Measurements from ENCODE around the gene DSG1.

DSG1 gene

DNA sequence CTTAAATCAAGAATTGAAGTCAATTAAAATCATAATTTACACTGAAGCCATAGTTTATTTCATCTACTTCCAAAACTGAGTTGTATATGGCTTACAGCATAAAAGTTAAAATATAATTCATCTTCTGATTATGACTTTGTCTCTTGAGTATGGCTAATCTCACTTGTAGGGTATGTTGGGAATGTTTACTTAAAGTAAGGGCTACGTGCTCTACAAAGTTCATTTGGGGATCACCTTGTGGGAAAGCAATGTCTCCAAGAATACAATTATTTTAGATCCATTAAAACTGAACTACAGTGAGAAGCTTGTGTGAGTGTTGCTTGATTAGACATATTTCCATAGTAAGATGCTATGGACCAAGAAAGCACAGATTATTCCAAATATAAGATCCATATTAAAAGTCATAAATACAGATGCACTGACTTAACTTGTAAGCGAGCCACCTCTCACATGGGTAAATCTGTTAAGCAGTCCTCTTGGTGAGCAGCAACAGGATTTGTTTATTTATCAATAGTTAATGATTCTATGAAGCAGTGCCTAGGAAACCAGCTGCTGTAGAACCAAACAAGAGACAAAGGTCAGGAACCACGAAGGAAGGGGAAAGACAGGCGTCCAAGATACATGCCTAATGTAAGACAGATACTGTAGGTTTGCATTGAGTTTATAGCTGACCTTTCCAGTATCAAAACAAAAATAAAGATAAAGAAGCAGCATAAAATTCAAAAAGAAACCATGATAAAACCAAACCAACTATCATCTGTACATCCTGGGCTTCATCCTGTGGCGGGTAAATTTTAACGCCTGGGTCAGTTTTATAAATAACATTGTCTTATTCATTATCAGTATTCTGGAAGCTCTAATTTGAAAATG is 83.4 kb downstream of the DSG1 start:
- H3K4me3 ChIP-seq (IDR thresholded peaks at IDR 0.05; ENCODE audit: insufficient read depth, low read depth, low read length) = no peak overlapping the region
- H3K4me2 ChIP-seq = no peak overlapping the region
- H4K20me1 ChIP-seq (ENCODE audit: insufficient read depth) = no peaks in the 10 kb centered on the region
- H2AFZ ChIP-seq (ENCODE audit: low read depth) = no peak overlapping the region
- H3K9ac ChIP-seq = no peak overlapping the region
- TF ChIP-seq, protein P1, sequence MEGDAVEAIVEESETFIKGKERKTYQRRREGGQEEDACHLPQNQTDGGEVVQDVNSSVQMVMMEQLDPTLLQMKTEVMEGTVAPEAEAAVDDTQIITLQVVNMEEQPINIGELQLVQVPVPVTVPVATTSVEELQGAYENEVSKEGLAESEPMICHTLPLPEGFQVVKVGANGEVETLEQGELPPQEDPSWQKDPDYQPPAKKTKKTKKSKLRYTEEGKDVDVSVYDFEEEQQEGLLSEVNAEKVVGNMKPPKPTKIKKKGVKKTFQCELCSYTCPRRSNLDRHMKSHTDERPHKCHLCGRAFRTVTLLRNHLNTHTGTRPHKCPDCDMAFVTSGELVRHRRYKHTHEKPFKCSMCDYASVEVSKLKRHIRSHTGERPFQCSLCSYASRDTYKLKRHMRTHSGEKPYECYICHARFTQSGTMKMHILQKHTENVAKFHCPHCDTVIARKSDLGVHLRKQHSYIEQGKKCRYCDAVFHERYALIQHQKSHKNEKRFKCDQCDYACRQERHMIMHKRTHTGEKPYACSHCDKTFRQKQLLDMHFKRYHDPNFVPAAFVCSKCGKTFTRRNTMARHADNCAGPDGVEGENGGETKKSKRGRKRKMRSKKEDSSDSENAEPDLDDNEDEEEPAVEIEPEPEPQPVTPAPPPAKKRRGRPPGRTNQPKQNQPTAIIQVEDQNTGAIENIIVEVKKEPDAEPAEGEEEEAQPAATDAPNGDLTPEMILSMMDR (conservative IDR thresholded peaks at IDR 0.05; ENCODE audit: low read depth, low read length) = no peak
- H3K27me3 ChIP-seq (ENCODE audit: insufficient read depth, low read depth) = no peaks in the 10 kb centered on the region
- no peaks in the 10 kb centered on the region for H3K79me2 ChIP-seq (ENCODE audit: insufficient read depth, low read depth)
- no peak overlapping the region for H3K27ac ChIP-seq
- H3K4me1 ChIP-seq (ENCODE audit: low read depth, poor library complexity, severe bottlenecking) = no peaks in the 10 kb centered on the region
- H3K36me3 ChIP-seq (ENCODE audit: insufficient read depth) = no peaks in the 10 kb centered on the region

DNA sequence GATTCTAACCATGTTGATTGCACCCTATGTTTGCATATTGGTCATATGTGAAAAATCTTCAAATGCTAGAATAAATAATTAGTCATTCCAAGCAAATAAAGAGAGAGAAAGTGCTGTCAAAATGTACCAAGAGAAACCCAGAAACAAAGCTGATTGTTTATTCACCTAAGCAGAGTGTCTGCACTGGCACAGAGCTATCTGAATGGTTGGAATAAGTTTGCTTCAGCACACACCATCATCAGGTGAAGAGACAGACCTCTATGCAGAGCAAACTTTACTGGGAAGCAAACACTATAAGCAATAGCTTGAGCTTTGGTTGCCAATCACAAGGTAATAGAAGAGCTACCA is 84.0 kb downstream of the DSG1 start:
- Histone ChIP-seq H3K4me3 (IDR thresholded peaks at IDR 0.05; ENCODE audit: insufficient read depth, low read depth, low read length) (no peak overlapping the region), H3K79me2 (ENCODE audit: insufficient read depth, low read depth) (no peaks in the 10 kb centered on the region), H3K4me1 (ENCODE audit: low read depth, poor library complexity, severe bottlenecking) (no peaks in the 10 kb centered on the region), H4K20me1 (ENCODE audit: insufficient read depth) (no peaks in the 10 kb centered on the region), H3K36me3 (ENCODE audit: insufficient read depth) (no peaks in the 10 kb centered on the region), H2AFZ (ENCODE audit: low read depth) (no peak overlapping the region), H3K9ac (no peak overlapping the region), H3K4me2 (no peak overlapping the region), H3K27ac (no peak overlapping the region), H3K27me3 (ENCODE audit: insufficient read depth, low read depth) (no peaks in the 10 kb centered on the region)
- TF ChIP-seq, protein P1 (conservative IDR thresholded peaks at IDR 0.05; ENCODE audit: low read depth, low read length) = no peak

DNA sequence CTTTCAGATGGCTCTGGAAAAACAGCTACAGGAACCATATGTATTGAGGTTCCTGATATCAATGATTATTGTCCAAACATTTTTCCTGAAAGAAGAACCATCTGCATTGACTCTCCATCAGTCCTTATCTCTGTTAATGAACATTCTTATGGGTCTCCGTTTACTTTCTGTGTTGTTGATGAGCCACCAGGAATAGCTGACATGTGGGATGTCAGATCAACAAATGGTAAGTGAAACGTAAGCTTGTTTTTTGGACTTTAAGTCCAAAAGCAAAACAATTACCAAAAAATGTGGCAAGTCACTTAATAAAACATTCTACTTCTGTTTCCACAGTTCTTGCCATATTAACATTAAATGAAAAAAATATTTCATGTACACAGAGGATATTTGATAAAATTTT is 85.4 kb downstream of the DSG1 start:
- Histone ChIP-seq H3K4me3 (IDR thresholded peaks at IDR 0.05; ENCODE audit: insufficient read depth, low read depth, low read length) (no peak overlapping the region), H3K27me3 (ENCODE audit: insufficient read depth, low read depth) (no peaks in the 10 kb centered on the region), H3K4me1 (ENCODE audit: low read depth, poor library complexity, severe bottlenecking) (no peaks in the 10 kb centered on the region), H2AFZ (ENCODE audit: low read depth) (no peak overlapping the region), H3K9ac (no peak overlapping the region), H3K27ac (no peak overlapping the region), H3K4me2 (no peak overlapping the region), H3K36me3 (ENCODE audit: insufficient read depth) (no peaks in the 10 kb centered on the region), H3K79me2 (ENCODE audit: insufficient read depth, low read depth) (no peaks in the 10 kb centered on the region), H4K20me1 (ENCODE audit: insufficient read depth) (no peaks in the 10 kb centered on the region)
- TF ChIP-seq, protein P1 (conservative IDR thresholded peaks at IDR 0.05; ENCODE audit: low read depth, low read length) = no peak

Measured in KMS-11 (cell line).